HG02973 (cell line): ENCODE measurements around the gene NEK4.

Experiments
- ATAC-seq: cut with Tn5 transposase; IDR thresholded peaks from one replicate; pipeline ENCODE4 v1.9.1; 2021; ENCODE audit warnings: moderate library complexity; ENCODE audit not compliant: unreplicated experiment

The NEK4 gene

DNA sequence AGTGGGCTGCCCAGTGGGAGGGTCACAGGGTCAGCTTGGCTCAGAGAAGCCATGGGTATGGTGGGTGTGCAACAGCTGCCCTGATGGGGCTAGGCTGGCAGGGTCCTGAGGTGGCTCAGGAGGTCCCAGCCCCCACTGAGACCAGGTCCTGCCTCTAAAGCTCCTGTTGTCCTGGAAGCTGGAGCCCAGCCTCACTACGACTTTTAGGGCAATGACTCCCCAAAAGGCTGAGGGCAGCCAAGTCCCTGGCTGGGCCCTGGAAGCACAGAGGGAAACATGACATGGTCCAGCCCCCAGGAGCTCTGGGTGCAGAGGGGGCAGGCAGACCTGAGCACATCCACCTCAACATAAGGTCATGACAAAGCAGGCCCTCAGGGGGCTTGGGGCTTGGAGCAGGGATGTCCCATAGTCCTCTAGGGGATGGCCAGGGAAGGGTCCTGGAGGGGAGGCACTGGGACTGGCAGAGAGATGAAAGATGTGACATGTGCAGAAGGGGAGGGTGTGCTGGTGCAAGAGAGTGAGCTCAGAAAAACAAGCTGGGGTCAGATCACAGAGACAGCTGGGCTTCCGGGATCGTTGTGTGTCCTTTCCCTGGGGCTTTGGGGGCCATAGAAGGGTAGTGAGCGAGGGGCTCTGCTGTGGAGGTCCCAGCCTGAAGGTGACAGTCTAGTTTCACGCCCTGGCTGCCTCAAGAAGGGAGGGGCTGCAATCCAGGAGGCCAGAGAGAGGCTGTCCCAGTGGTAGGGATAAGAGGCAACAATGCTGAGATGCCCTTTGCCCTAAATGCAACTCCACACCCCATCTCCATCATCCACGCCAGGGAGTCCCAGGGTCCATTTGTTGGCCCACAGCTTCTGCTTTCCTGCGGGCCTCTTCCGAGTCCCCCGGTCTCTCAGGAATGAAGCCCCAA lies 23.2 kb upstream of the NEK4 start:
- ATAC-seq, result no peak

DNA sequence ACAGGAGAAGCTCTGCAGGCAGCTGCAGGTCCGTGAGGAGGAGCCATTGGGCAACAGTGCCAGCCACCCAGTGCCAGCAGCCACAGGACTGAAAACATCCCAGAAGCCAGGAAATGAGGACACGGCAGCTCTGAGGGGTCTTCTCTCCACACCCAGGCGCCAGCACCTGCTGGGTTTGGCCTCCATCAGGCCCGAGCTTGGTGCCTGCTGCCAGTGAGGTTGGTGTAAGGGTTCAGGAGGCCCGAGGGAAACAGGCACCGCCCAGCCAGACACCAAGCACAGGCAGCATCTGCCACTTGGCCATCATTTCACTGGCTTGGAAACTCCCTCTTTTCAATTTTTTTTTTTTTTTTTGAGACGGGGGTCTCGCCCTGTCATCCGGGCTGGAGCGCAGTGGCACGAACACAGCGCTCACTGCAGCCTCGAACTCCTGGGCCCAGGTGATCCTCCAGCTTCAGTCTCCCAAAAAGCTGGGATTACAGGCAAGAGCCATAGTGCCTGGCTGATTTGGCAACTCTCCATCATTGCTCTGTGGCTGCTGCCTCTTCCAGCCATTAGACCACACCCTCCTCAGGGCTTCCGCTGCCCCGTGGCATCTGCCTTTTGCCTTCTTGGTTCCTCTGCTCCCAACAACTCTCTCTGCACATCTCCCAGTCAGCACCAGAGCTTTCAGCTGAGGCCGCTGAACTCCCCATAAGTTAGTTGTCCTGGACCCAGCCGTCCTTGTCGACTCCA lies 22.4 kb upstream of the NEK4 start:
- no peak for ATAC-seq

DNA sequence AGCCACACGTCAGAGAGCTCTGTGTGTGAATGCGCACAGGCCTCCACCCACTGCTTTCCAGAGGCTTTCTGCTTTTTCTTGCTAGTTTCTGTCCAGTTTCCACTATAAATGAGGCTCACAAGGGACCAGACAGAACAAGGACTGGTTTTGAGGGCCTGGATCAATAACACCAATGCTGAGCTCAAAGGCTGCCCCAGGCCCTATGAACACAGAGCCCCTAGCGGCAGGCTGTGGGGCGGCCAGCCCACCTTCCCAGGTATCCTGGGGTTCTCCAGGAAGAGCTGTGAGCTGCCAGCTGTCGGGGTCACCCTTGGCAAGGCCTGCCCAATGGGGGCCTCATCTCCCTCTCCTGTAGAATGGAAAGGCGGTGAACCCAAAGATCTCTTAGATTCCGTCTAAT lies 21.7 kb upstream of the NEK4 start:
- ATAC-seq, result no peak

DNA sequence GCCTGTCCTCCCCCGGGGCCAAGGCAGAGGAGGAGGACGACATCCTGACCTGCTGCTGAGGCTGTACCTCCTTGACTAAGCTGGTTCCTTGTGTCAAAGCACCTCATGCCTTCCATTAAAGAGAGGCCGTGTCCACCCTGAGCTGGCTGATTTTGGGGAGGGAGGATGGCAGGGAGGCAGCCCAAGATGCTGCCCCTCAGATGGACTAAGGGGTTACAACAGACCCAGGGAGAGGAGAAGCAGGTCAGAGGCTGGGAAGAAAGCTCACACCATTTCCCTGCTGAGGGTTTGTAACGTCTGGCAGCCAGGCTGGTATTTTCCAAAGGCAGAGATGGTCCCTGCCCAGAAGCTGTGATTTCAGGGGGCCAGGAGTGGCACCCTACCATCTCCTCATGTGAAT lies 21.2 kb upstream of the NEK4 start:
- ATAC-seq, result no peak

DNA sequence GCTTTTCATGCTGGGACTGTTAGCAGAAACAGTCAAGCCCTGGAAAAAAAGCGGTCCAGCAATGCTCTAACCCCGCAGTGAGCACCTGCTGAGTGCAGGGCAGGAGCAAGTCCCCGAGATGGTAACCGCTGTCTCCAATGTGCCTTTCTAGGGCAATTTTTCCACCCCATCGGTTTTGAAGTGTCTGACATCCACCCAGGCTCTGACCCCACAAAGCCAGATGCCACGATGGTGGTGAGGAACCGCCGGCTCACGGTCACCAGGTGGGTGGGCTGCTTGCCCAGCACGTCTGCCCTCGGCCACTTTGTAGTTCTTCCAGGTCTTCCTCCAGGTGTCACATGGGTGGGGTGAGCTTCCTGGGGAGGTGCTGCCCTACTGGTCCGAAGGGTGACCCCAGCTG lies 20.6 kb upstream of the NEK4 start:
- no peak for ATAC-seq

DNA sequence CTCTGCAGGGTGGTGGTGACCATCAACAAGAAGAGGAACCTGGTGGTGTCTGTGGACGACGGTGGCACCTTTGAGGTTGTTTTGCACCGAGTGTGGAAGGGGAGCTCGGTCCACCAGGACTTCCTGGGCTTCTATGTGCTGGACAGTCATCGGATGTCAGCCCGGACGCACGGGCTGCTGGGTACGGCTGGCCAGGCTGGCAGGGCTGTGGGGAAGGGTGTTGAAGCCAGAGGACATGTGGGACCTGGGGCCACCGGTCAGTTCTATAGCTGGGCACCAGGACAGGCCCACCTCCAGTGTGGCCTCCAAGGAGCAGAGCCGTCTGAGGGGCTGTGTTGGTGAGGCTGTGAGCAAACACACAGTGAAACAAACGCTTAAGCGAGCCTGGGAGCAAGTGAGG lies 20.0 kb upstream of the NEK4 start:
- ATAC-seq, result no peak

DNA sequence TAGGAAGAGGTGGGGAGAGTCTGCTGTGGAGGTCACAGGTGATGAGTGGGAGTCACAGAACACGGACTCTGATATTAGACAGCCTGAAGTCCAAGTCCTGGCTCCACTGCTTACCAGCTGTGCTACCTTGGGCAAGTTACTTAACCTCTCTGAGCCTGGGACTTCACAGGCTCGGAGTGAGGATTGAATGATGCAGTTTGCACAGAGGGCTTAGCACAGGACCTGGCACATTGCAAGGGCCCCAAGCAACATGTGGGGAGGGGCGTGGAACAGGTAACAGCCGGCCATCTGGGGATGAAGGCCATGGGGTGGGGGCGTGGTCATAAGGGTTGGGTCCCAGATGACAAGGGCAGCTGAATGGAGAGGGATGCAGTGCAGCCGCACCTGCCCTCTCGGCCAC lies 19.6 kb upstream of the NEK4 start:
- ATAC-seq, result no peak

DNA sequence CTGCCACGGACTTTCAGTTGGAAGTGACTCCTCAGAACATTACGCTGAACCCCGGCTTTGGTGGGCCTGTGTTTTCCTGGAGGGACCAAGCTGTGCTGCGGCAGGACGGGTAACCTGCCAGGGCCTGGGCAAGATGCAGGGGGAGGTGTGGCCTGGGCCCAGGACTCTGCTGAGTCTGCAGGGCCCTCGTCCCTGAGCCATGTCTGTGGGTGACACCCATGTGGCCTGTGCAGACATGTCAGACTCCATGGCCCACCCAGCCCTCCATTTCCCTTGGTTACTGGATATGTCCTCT lies 19.0 kb upstream of the NEK4 start:
- no peak for ATAC-seq

DNA sequence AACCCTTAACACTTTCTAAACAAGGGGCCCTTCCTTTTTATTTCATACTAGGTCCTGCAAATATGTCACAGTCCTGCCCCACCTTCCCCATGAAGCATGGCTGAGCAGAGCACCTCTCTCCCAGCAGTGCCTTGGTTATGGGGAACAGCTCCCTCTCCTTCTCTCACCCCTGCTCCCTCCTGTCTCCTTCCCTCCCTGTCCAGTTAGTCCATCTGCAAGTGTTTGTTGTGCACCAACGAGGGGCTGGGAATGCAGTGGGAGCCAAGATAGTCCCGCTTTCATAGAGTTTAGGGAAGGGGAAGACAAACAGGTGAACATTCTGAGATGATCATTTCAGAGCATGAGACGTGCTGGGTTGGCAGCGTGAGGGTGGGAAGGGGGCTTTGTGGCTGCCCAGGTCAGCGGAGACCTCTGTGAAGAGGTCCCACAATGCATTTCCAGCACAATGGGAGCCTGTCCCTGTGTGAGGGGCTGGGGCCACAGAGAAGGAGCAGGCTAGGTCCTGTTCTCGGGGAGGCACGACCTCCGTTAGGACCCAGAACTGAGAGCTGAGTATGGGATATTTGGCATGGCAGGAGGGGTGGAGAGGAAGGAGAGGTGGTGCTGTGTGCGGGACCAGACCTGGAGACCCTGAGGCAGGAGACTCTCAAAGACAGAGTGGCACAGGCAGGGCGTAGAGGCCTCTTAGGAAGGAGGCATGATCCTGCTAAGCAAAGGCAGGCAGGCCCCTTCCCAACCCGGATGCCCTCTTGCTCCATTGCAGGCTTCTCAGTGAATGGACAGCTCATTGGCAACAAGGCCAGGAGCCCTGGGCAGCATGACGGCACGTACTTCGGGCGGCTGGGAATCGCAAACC lies 18.4 kb upstream of the NEK4 start:
- no peak for ATAC-seq

DNA sequence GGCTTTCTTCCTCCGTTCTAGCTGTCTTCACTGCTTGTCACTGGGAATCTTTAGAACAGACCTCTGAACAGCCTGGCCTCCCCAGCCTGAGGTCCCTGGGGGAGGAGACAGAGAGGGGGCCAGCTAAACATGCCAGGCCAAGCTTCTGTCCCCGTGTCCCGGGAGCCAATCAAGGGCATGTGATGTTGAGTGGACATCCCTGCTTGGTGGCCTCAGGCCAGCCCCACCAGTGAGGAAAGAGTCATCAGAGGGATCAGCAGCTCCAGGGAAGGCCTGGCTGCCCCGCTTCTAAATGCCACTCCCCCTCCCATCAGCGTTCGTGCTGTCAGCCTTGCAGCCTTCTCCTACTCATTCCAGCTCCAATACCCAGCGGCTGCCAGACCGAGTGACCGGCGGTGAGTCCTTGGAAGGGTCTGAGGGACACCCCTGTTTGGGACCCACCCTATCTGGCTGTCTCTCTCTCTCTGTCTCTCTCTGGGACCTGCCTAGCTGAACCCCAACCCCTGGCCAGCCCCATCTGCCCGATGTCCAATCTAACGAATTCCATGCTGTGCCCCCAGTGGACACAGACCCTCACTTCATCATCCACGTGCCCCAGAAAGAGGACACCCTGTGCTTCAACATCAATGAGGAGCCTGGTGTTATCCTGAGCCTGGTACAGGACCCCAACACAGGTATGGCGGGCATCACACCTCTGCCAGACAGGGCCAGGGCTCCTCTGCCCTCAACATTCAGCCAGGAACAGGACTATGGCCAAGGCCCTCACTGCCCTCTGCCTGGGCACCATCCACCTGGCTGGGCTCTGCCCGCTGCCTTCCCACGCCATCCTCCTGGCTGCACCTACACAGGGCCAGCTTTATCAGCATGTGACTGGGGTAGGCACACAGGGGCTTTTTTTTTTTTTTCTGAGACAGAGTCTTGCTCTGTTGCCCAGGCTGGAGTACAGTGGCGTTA lies 17.2 kb upstream of the NEK4 start:
- no peak for ATAC-seq

DNA sequence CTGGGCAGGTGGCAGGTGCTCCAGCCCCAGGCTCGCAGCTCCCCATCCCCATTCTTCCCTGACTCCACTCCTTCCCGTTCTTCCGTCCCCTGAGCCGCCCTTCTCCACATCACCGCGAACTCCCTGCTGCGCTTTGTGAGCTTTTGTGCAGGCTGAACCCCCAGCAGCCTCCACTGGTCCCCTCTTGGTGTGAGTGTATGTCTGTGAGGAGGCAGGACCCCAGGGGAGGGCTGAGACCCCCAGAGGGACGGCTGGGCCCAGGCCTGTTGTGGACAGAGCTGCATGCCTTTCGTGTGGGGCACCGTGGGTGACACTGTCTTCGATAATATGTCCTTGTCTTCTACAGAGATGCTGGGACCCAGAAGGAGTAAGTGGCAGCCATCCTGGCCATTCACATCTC lies 16.5 kb upstream of the NEK4 start:
- ATAC-seq, result no peak

DNA sequence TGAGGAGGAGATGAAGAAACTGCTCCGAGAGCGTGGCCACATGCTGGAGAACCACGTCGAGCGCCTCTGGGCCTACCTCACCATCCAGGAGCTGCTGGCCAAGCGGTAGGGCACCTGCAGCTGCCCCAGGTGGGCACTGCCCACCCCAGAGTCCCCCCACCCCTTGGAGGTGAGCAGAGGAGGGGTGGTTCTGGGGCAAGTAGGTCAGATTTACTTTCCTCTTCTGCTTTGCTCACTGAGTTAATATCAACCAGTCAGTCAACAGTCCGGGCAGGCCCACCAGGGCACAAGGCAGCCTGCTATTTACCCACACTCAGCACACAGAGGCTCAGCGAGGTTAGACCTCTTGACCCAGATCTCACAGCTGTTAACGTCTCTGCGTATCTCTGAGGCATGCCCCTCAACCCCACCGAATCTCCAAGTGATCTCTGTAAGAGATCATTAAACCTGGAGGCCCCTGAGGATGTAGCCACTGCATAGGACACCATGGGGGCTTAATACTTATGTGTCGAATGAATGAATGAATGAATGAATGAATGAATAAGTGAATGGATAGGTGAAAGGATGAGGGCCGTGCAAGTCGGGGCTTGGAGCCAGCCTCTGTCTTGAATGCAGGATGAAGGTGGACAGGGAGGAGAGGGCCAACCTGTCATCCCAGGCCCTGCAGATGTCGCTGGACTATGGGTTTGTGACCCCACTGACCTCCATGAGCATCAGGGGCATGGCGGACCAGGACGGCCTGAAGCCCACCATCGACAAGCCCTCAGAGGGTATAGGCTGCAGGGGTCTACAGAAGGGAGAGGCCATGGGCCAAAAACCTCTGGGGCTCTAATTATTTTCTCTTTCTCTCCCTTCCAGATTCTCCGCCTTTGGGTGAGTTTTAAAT lies 15.8 kb upstream of the NEK4 start:
- no peak for ATAC-seq

DNA sequence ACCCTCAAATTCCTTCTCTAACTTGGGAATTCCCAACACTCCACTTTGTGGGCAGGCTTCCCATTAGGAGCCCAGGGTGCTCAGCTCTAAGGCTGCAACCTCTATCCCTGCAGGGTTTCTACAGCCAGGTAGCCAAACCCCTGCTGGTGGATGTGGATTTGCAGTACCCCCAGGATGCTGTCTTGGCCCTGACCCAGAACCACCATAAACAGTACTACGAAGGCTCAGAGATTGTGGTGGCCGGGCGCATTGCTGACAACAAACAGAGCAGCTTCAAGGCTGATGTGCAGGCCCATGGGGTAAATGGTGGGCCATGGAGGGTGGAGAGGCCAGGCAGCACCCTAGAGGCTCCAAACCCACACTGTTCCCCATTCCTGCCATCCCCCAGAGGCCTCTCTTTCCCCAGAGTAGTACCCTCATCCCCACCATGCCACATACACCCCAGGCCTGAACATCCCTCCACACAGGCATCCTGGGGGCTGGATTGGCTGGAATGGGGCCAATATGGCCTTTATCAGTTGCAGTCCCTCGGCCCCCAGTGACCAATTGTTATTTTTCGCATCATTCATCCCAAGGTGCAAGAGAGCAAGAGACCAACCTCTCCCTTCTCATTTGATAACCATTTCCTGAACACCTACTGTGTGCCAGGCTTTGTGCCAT lies 14.3 kb upstream of the NEK4 start:
- ATAC-seq, result no peak

DNA sequence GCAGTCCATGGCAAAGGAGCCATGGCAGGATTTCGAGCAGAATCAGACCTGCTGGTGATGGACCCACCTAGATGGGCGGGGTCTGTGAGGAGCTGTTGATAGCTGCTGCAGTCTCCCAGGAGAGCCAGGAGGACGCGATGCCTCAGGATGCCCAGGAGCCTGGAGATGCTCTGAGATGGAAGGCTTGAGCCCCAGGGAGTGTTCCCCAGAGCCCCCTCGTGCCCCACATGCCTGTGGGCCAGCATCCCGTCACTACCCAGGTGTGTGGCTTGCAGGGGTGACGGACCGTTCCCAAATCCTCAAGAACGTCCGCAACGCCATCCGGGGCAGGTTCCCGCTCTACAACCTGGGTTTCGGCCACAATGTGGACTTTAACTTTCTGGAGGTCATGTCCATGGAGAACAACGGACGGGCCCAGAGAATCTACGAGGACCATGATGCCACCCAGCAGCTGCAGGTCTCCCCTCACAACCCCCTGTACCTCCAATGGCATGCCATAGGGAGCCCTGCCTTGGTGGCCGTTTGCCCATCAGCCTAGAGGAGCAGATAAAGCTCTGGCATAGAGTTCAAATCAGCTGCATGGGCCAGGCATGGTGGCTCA lies 13.4 kb upstream of the NEK4 start:
- no peak for ATAC-seq

DNA sequence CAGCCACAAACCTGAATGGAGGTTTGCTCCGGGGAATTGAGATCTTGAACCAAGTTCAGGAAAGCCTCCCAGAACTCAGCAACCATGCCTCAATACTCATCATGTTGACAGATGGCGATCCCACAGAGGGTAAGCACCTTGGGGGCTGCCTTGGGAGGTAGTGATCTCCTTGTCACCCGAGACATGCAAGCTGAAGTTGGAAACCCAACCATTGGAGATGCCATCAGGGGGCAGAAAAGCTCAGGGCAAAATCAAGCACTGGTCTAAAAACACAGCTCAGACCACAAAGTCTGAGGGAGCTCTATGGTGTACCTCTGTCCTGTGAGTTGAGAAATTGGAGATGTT lies 12.4 kb upstream of the NEK4 start:
- no peak for ATAC-seq

DNA sequence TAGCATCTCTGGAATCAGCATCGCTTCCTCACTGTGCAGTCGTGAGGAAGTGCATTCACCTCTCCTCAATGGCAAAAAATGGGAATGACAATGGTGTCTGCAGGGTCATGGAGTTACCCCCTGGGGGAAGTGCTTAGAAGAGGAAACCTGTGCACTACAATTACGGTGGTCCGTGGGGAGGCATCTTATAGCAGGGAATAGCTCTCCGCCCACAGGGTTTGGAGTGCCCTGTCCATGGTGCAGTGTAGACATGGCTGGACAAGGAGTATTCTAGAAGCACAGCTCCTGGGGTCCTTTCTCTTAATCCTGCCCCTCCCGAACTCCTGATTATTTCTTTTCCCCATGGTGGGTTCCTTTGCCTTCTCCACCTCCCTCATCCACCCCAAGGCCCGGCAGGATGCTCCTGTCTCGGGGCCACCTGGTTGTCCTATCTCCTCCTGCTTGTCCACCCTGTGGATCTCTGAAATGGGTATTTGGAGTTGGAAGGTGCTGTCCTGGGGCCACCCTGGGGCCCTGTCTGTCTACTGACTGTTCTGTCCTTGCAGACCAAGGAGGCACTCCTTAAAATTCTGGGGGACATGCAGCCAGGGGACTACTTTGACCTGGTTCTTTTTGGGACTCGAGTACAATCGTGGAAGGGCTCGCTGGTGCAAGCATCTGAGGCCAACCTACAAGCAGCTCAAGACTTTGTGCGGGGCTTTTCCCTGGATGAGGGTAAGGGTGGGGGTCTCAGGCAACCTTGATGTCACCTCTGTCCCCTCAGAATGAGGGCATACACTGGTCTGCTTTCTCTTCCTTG lies 11.9 kb upstream of the NEK4 start:
- no peak for ATAC-seq

DNA sequence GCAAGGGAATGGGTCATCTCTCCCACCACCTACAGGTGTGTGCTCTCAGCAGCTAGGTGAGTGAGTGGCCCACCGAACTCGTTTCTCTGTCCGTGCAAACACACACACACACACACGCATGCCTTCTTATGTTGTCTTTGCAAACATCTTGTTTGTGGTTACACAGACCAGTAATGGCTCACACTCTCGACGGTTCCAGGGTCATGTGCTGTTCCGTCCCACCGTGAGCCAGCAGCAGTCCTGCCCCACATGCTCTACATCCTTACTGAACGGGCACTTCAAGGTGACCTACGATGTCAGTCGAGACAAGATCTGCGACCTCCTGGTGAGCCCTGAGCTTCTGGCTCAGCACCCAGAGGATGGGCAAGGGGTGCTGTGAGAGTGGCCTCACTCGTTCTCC lies 11.0 kb upstream of the NEK4 start:
- no peak for ATAC-seq
